NCI-H2029 (cell line): ENCODE measurements around the gene DLK2.

Experiments
- DNase-seq: peaks from one replicate; lab custom pipeline; 2025; lab: John Stamatoyannopoulos, UW

The DLK2 gene

DNA sequence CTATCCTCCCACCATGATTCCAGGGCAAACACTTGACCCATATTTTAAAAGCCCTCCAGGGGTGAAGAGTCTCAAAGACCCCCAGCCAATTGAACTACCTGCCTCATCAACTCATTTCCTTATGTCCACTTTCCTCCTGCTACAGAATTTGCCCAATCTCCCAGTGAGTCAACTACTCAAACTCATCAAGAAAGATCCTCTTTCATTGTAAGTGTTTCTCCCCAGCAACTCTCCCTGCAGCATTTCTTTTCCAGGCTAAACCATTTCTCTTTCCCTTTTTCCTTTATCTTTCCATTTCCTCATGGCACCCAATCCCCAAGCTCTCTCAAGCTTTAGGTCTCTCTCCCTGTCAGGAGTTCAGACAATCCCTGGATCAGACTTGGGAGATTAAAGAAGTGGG, 1.5 kb downstream of the DLK2 start:
- no peak for DNase-seq

GRCh38 chr6:43452896-43453295, 2.5 kb downstream of the DLK2 start:
- DNase-seq: no peak

- no peak for DNase-seq
Measured at GRCh38 chr6:43451939-43452338, 3.4 kb downstream of the DLK2 start.

- DNase-seq: no peak
Measured at GRCh38 chr6:43451348-43451747, 4.0 kb downstream of the DLK2 start.

DNA sequence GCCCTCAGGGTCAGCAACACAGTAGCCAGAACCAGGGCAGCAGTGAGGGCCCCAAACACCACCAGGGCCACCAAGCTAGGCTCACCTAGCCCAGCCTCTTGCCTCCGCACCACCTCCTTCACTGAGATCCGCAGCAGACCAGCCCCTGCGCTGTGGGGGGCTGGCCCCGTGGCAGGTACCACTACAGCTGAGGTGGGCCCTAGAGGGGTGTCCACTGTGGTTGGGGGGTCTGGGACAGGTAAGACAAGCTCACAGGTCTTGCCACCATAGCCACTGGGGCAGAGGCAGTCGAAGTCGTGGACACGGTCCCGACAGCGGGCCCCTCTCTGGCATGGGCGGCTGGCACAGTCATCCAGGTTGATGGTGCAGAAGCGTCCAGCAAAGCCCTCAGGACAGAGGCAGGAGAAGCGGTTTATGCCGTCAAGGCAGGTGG, 4.6 kb downstream of the DLK2 start:
- DNase-seq: no peak

- no peak for DNase-seq
Measured at GRCh38 chr6:43448916-43449315, 6.4 kb downstream of the DLK2 start.

GRCh38 chr6:43447604-43448003, 7.7 kb downstream of the DLK2 start:
- no peak for DNase-seq

DNA sequence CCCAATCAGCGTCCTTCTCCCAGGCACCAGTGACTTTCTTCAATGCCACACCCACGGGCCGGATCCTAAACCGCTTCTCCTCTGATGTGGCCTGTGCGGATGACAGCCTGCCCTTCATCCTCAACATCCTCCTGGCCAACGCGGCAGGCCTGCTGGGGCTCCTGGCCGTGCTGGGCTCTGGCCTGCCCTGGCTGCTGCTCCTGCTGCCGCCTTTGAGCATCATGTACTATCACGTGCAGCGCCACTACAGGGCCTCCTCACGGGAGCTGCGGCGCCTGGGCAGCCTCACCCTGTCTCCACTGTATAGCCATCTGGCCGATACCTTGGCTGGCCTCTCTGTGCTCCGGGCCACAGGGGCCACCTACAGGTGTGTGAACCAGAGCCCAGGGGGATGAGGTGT, 9.8 kb downstream of the DLK2 start:
- no peak for DNase-seq

DNA sequence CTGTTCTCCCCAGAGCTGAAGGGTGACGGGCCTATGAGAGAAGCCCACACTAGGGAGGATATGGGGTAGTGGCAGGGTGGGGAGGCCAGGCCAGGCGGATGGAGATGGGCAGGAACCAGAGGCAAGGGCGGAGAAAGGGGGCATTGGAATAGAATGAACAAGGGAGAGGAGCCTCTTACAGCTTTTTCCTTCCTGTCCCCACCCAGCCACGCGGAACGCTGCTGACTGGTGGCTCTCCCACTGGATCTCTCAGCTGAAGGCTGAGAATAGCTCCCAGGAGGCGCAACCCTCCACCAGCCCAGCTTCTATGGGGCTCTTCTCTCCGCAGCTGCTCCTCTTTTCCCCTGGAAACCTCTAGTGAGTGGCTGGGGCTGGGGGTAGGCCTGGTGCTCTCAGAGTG, 10.8 kb downstream of the DLK2 start:
- DNase-seq: no peak

- no peak for DNase-seq
Measured at GRCh38 chr6:43444036-43444435, 11.3 kb downstream of the DLK2 start.

- no peak for DNase-seq
Measured at GRCh38 chr6:43442935-43443334, 12.4 kb downstream of the DLK2 start.

GRCh38 chr6:43437700-43438099, 17.6 kb downstream of the DLK2 start:
- no peak for DNase-seq

GRCh38 chr6:43436577-43437282, 18.6 kb downstream of the DLK2 start:
- no peak for DNase-seq

DNA sequence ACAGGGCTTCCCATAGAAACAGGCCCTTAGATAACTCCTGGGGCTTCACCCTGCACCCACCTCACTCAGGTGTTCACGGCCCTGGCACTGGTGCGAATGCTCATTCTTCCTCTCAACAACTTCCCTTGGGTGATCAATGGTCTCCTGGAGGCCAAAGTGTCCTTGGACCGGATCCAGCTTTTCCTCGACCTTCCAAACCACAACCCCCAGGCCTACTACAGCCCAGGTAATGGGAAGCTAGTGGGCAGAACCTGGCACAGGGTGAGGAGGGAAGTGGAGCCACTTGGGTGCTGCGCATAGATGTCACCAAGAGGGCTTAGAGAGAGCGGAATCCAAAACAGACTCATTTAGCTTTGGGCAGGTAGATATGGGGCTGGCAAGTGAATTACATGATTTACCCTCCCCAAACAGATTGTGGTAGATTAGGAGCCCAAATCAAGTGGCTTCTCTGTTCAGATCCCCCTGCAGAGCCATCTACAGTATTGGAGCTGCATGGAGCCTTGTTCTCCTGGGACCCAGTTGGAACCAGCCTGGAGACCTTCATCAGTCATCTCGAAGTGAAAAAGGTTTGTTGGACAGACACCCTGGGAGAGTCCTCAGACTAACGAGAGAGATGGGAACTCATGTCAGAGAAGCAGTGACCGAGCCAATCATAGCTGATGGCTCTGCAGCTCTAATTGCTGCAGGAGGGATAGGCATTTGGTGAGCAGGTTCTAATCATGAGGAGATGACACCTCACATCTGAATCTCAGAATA, 19.5 kb downstream of the DLK2 start:
- no peak for DNase-seq

DNA sequence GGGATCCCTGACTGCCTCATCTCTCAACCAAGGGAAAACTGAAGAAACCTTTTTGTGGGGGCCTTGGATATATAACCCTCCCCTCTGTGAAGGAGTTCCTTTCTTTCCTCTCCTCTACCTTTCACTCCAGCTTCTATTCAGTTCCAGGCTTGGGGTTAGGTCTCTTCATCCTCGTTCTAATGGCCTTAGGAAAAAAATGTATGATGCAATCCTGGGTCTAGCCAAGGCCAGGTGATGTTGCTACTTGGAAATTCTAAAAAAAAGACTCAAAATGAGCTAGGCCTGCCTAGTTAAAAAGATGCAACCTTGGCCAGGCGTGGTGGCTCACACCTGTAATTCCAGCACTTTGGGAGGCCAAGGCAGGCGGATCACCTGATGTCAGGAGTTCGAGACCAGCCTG, 20.4 kb downstream of the DLK2 start:
- DNase-seq: no peak

GRCh38 chr6:43434001-43434840, 21.1 kb downstream of the DLK2 start:
- no peak for DNase-seq

- DNase-seq: no peak
Measured at GRCh38 chr6:43433148-43433547, 22.2 kb downstream of the DLK2 start.

DNA sequence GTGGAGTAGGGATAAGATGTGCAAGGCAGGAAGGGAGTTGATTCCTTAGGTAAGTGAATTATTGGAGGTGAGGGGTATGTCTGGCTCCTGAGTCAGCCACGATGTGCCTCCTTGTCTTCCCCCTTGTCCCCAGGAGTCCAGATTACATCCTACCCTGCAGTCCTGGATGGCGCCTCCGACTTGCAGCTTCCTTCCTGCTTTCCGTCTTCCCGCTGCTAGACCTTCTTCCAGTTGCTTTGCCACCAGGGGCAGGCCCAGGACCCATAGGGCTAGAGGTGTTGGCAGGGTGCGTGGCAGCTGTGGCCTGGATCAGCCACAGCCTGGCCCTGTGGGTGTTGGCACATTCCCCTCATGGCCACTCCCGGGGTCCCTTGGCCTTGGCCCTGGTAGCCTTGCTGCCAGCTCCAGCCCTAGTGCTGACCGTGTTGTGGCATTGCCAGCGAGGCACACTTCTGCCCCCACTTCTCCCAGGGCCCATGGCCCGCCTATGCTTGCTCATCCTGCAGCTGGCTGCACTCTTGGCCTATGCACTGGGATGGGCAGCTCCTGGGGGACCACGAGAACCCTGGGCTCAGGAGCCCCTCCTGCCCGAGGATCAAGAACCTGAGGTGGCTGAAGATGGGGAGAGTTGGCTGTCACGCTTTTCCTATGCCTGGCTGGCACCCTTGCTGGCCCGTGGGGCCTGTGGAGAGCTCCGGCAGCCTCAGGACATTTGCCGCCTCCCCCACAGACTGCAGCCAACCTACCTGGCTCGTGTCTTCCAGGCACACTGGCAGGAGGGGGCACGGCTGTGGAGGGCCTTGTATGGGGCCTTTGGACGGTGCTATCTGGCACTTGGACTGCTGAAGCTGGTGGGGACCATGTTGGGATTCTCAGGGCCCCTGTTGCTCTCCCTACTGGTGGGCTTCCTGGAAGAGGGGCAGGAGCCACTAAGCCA, 23.1 kb downstream of the DLK2 start:
- DNase-seq: no peak

- DNase-seq: no peak
Measured at GRCh38 chr6:43428874-43429273, 26.5 kb downstream of the DLK2 start.

- DNase-seq: no peak
Measured at GRCh38 chr6:43428112-43428570, 27.2 kb downstream of the DLK2 start.

DNA sequence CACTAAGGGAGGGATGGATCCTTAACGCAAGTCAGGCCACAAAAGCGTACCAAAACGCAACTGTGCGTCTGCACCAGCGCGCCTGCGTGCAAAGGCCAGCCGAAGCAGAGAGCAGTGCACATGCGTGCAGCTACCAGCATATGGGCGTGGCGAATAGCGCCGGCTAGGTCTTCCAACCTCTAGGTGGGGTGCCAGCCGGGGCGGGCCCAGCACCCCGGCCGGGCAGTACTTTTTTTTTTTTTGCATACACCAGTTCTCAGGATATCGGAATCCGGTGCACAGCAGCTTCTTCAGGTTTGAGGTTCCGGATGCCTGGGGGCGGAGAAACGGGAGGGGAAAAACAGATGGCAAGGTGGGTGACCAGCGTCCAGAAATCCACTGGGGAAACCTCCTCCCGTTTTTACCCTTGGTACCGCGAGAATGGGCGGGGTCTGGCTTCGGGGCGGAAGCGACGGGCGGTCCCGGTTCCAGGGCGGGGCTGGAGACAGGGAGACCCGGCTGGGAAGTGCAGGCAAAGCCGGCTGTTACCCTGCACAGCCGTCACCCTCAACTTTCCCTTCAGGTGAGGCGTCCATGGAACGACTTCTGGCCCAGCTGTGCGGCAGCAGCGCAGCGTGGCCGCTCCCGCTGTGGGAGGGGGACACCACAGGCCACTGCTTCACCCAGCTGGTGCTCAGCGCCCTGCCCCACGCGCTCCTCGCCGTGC, 27.8 kb downstream of the DLK2 start, which contains the start of gene ABCC10:
TSS of gene ABCC10 (plus strand) at position 136 of the 706 bp plus-strand sequence. CDS start at position 574, 438 bp downstream.
- peak; percentile 93 for DNase-seq
